Vagina (tissue), 2 donors: ENCODE measurements around the gene GALNT16. TPM values are rescaled to one million over a fixed set of nuclear protein-coding genes. Genes with fewer than 3 reads are reported as not detected.

Source experiments
- DNase-seq, 2 donors: peaks; one replicate each; pipeline ENCODE4 v3.0.0-alpha.2; 2017; ENCODE audit errors: extremely low spot score in 2 of 2
- H3K27ac ChIP-seq: fragments of 200-600 bp; sonication (generic); one replicate; pipeline ENCODE4 v1.5.1; 2019
- H3K27me3 ChIP-seq: fragments of 200-600 bp; sonication (generic); one replicate; pipeline ENCODE4 v1.5.1; 2019
- H3K36me3 ChIP-seq, 2 donors: fragments of 200-600 bp; sonication (generic); one replicate each; pipeline ENCODE4 v1.5.1; 2017 to 2019
- H3K4me1 ChIP-seq: fragments of 200-600 bp; sonication (generic); one replicate; pipeline ENCODE4 v1.5.1; 2019
- H3K4me3 ChIP-seq, 2 donors: fragments of 200-600 bp; sonication (generic); 1 replicate in 1 of 2; 2 replicates in 1 of 2; pipeline ENCODE4 v1.5.1; 2016 to 2019
- H3K9me3 ChIP-seq: fragments of 200-600 bp; sonication (generic); one replicate; pipeline ENCODE4 v1.5.1; 2019
- POLR2A ChIP-seq, 2 donors: fragments of 450-650 bp; IDR thresholded peaks; one replicate each; pipeline ENCODE4 v1.6.1; 2017; ENCODE audit warnings: antibody characterized with exemption in 2 of 2, mild to moderate bottlenecking in 2 of 2, moderate library complexity in 2 of 2
- POLR2AphosphoS5 ChIP-seq, 2 donors: sonication (generic); formaldehyde crosslinking; IDR thresholded peaks; one replicate each; pipeline ENCODE4 v1.9.0; 2017; ENCODE audit warnings: antibody characterized with exemption in 2 of 2, mild to moderate bottlenecking in 2 of 2, low read depth in 1 of 2; ENCODE audit not compliant: insufficient read depth in 1 of 2
- intact Hi-C: fragments of 100-400 bp; cut with DNase I; formaldehyde crosslinking; loops from one replicate; pipeline ENCODE4 v1.15.1; 2023
- total RNA-seq: library from RNA; depleted of rRNA; stranded (reverse); fragments of >200 nt; gene quantifications from one replicate; pipeline ENCODE4 v1.2.3, GENCODE V29; 2016
- TF ChIP-seq, protein P1 (sequence below), 3 experiments: fragments of 450-650 bp in 2 of 3; fragments of 200-600 bp in 1 of 3; sonication (generic) in 1 of 3; IDR thresholded peaks; one replicate each; pipeline ENCODE4 v1.5.1; 2017 to 2019; ENCODE audit warnings: antibody characterized with exemption in 3 of 3, mild to moderate bottlenecking in 2 of 3, moderate library complexity in 2 of 3

The GALNT16 gene
- total RNA-seq, 1 donor from 2014 or later = 5.2 TPM

DNA sequence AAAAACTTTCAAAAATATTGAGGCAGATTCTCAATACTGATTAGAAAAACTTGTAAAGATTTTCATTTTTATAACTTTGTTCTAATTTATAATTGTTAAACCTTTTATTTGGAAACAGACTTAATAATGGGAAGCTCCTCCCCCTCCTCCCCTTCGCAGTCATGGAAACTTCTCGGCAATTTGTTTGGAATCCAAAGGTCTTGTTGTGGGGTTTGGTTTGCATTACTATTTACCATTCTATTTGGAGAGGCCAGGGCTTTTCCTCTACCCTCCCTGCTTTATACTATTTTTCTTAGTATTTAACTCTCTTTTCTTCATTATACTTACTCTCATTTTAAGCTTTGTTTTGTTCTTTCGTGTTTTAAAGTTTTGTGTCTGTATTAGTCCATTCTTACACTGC lies 144.5 kb downstream of the GALNT16 start:
- no peaks in the 10 kb centered on the region for H3K27me3 ChIP-seq
- TF ChIP-seq POLR2A (IDR thresholded peaks at IDR 0.05) (no peak), POLR2AphosphoS5 (IDR thresholded peaks at IDR 0.05; ENCODE audit: insufficient read depth in 1 of 2, low read depth in 1 of 2) (no peak)
- TF ChIP-seq, protein P1, sequence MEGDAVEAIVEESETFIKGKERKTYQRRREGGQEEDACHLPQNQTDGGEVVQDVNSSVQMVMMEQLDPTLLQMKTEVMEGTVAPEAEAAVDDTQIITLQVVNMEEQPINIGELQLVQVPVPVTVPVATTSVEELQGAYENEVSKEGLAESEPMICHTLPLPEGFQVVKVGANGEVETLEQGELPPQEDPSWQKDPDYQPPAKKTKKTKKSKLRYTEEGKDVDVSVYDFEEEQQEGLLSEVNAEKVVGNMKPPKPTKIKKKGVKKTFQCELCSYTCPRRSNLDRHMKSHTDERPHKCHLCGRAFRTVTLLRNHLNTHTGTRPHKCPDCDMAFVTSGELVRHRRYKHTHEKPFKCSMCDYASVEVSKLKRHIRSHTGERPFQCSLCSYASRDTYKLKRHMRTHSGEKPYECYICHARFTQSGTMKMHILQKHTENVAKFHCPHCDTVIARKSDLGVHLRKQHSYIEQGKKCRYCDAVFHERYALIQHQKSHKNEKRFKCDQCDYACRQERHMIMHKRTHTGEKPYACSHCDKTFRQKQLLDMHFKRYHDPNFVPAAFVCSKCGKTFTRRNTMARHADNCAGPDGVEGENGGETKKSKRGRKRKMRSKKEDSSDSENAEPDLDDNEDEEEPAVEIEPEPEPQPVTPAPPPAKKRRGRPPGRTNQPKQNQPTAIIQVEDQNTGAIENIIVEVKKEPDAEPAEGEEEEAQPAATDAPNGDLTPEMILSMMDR (IDR thresholded peaks at IDR 0.05) = no peak
- H3K4me1 ChIP-seq = peaks cover 32% of the 10 kb centered on the region
- H3K36me3 ChIP-seq = no peaks in the 10 kb centered on the region
- H3K9me3 ChIP-seq = no peaks in the 10 kb centered on the region
- H3K4me3 ChIP-seq = no peak overlapping the region
- no peak overlapping the region for H3K27ac ChIP-seq
- no peak for DNase-seq
- intact Hi-C loops = no loop called here

GRCh38 chr14:69404883-69405282 lies 144.9 kb downstream of the GALNT16 start:
- Histone ChIP-seq H3K4me1 (peaks cover 28% of the 10 kb centered on the region), H3K27me3 (no peaks in the 10 kb centered on the region), H3K4me3 (no peak overlapping the region), H3K36me3 (no peaks in the 10 kb centered on the region), H3K9me3 (no peaks in the 10 kb centered on the region), H3K27ac (no peak overlapping the region)
- intact Hi-C loops = no loop called here
- no peak for DNase-seq
- TF ChIP-seq POLR2AphosphoS5 (IDR thresholded peaks at IDR 0.05; ENCODE audit: insufficient read depth in 1 of 2, low read depth in 1 of 2) = no peak
- no peak for TF ChIP-seq POLR2A (IDR thresholded peaks at IDR 0.05)
- TF ChIP-seq, protein P1 (IDR thresholded peaks at IDR 0.05) = no peak

DNA sequence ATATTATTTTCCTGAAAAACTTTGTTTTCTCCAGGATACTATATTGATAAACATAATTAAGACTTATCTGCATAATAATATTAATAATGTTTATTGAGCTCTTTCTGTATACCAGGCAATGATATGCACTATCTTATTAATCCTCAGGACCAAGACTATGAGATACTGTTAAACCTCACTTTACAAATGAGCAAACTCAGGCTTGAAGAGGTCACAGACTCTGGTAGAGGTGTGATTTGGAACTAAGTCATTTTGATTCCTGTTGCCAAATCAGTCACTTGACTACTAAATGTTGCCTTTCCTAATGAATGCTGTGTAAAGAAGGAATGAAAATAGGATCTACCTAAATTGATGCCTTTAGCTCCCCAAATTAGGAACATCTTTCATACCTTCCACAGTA lies 145.8 kb downstream of the GALNT16 start:
- H3K27ac ChIP-seq = no peak overlapping the region
- peaks cover 20% of the 10 kb centered on the region for H3K4me1 ChIP-seq
- no peak for TF ChIP-seq POLR2AphosphoS5 (IDR thresholded peaks at IDR 0.05; ENCODE audit: insufficient read depth in 1 of 2, low read depth in 1 of 2)
- TF ChIP-seq POLR2A (IDR thresholded peaks at IDR 0.05) = no peak
- TF ChIP-seq, protein P1 (IDR thresholded peaks at IDR 0.05) = no peak
- H3K4me3 ChIP-seq = no peak overlapping the region
- H3K36me3 ChIP-seq = no peaks in the 10 kb centered on the region
- intact Hi-C loops = no loop called here
- H3K27me3 ChIP-seq = no peaks in the 10 kb centered on the region
- no peaks in the 10 kb centered on the region for H3K9me3 ChIP-seq
- DNase-seq = no peak

Other genes starting within 250 kb of the GALNT16 start
- gene DCAF5, start 107.0 kb upstream of the GALNT16 start, total RNA-seq = 48.6 TPM
- gene EXD2, start 68.7 kb upstream of the GALNT16 start, total RNA-seq = 14.5 TPM
- 77.8 TPM for gene ERH, start 138.1 kb downstream of the GALNT16 start, total RNA-seq
- 46.7 TPM for gene SLC39A9, start 138.5 kb downstream of the GALNT16 start, total RNA-seq
- not detected for gene PLEKHD1, start 224.6 kb downstream of the GALNT16 start, total RNA-seq